HL-60 (cell line): Measurements from ENCODE around the gene IL17RA.
A peak's percentile ranks its signal among the peaks of the same experiment; 100 is the strongest.

ENCODE experiments used
- DNase-seq, 2 experiments: peaks; one replicate each; pipeline ENCODE4 v3.0.0-alpha.2; 2010 to 2020; ENCODE audit warnings: low read depth in 1 of 2, low spot score in 1 of 2
- H3K27ac ChIP-seq: fragments of 250-450 bp; sonication (Bioruptor Pico); replicated peaks from 2 replicates; pipeline ENCODE4 v1.5.1; 2020; ENCODE audit warnings: mild to moderate bottlenecking, moderate library complexity
- H3K27me3 ChIP-seq: fragments of 250-450 bp; sonication (Bioruptor Pico); 2 replicates; pipeline ENCODE4 v1.5.1; 2021; ENCODE audit warnings: mild to moderate bottlenecking, moderate library complexity; ENCODE audit not compliant: insufficient read depth, poor library complexity, severe bottlenecking
- H3K4me3 ChIP-seq: replicated peaks from 2 replicates; pipeline ENCODE4 v1.5.1; 2011; ENCODE audit warnings: mild to moderate bottlenecking, control low read depth, low read length; ENCODE audit not compliant: insufficient read depth
- CTCF ChIP-seq: IDR thresholded peaks from one replicate; pipeline ENCODE4 v1.5.1; 2011; ENCODE audit warnings: low read length, control low read depth, inconsistent platforms; ENCODE audit not compliant: insufficient read depth
- GABPA ChIP-seq: IDR thresholded peaks from 2 replicates; pipeline ENCODE4 v1.6.1; 2012; ENCODE audit warnings: low read depth
- POLR2AphosphoS5 ChIP-seq: IDR thresholded peaks from 2 replicates; pipeline ENCODE4 v1.6.1; 2012; ENCODE audit warnings: low read depth
- SPI1 ChIP-seq: IDR thresholded peaks from 2 replicates; pipeline ENCODE4 v1.6.1; 2012; ENCODE audit warnings: low read depth, mild to moderate bottlenecking, borderline replicate concordance
- TF ChIP-seq, protein P1 (sequence below): IDR thresholded peaks from 2 replicates; pipeline ENCODE4 v1.6.1; 2012; ENCODE audit warnings: low read depth; ENCODE audit not compliant: insufficient replicate concordance

Gene IL17RA

DNA sequence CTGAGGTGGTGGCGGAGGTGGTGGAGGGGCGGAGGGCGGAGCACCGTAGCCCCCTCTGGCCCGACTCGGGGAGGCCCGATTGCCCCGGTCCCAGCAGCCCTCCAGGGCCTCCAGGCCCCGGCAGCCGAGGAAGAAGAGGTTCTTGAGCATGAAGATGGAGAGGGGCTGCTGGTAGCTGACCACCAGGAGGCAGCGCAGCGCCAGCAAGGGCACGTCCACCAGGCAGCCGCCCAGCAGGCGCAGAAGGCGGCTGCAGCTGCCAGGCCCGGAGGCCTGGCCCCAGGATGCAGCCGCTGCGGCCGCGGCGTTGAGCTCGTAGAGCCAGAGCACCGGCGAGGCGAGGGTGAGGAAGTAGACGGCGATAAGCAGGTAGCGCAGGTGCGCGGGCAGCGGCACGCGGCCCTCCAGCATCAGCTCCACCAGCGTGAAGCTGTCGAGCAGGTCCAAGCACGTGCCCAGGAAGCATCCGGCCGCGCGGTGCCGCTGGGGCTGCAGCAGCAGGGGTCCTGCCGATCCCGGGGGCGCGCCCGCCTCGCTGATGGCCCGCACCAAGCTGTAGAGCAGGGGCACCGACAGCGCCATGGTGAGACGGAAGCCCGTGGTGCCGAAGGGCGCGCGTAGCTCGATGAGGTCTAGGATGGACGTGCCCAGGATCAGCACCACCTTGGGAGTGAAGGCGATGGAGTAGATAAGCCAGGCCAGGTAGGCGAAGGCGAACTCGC, 34.8 kb downstream of the IL17RA start:
- Histone ChIP-seq H3K4me3 (no peak overlapping the region), H3K27me3 (peaks cover 6% of the 10 kb centered on the region), H3K27ac (no peak overlapping the region)
- no peak for DNase-seq
- TF ChIP-seq CTCF: no peak
- TF ChIP-seq SPI1: no peak
- no peak for TF ChIP-seq GABPA
- TF ChIP-seq, protein P1, sequence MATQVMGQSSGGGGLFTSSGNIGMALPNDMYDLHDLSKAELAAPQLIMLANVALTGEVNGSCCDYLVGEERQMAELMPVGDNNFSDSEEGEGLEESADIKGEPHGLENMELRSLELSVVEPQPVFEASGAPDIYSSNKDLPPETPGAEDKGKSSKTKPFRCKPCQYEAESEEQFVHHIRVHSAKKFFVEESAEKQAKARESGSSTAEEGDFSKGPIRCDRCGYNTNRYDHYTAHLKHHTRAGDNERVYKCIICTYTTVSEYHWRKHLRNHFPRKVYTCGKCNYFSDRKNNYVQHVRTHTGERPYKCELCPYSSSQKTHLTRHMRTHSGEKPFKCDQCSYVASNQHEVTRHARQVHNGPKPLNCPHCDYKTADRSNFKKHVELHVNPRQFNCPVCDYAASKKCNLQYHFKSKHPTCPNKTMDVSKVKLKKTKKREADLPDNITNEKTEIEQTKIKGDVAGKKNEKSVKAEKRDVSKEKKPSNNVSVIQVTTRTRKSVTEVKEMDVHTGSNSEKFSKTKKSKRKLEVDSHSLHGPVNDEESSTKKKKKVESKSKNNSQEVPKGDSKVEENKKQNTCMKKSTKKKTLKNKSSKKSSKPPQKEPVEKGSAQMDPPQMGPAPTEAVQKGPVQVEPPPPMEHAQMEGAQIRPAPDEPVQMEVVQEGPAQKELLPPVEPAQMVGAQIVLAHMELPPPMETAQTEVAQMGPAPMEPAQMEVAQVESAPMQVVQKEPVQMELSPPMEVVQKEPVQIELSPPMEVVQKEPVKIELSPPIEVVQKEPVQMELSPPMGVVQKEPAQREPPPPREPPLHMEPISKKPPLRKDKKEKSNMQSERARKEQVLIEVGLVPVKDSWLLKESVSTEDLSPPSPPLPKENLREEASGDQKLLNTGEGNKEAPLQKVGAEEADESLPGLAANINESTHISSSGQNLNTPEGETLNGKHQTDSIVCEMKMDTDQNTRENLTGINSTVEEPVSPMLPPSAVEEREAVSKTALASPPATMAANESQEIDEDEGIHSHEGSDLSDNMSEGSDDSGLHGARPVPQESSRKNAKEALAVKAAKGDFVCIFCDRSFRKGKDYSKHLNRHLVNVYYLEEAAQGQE: no peak
- TF ChIP-seq POLR2AphosphoS5: no peak

DNA sequence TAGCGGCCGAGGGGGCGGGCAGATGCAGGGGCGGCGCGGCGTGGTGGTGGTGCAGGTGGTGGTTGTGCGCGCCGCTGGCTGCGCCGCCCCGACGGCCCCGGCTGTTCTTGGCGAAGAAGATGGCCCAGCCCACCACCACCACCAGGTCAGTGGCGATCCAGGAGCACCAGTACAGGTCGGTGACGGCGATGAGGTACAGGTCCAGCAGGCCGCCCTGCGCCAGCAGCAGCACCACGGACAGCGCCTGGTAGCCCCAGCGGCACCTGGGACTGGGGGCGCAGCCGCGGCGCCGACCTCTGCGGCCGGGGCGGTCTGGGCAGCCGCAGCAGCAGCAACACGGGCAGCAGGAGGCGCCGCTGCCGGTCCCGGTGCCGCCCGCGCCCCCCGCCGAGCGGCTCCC, 35.5 kb downstream of the IL17RA start:
- TF ChIP-seq POLR2AphosphoS5 (no peak), CTCF (no peak), GABPA (no peak), SPI1 (no peak)
- TF ChIP-seq, protein P1: peak; percentile 95
- peak overlapping the region; percentile 48 for H3K4me3 ChIP-seq
- DNase-seq: no peak
- H3K27ac ChIP-seq: no peak overlapping the region
- H3K27me3 ChIP-seq: peaks cover 6% of the 10 kb centered on the region

GRCh38 chr22:17120711-17121232, 36.0 kb downstream of the IL17RA start:
- H3K27me3 ChIP-seq: peaks cover 6% of the 10 kb centered on the region
- no peak for DNase-seq
- peak overlapping the region; percentile 48 for H3K4me3 ChIP-seq
- TF ChIP-seq, protein P1: no peak
- TF ChIP-seq CTCF (no peak), GABPA (no peak), SPI1 (no peak), POLR2AphosphoS5 (no peak)
- no peak overlapping the region for H3K27ac ChIP-seq
